H9 (cell line): ENCODE results near the gene SETD9. TPM values are rescaled to one million over a fixed set of nuclear protein-coding genes. Genes with fewer than 3 reads are reported as not detected.

Source experiments
- DNase-seq: peaks from one replicate; pipeline ENCODE4 v3.0.0-alpha.2; 2017
- H2AFZ ChIP-seq: one replicate; pipeline ENCODE4 v1.6.1; 2013; ENCODE audit warnings: mild to moderate bottlenecking, low read length, control low read depth, moderate library complexity
- H2AK5ac ChIP-seq: 2 replicates; pipeline ENCODE4 v1.6.1; 2013; ENCODE audit warnings: low read length, control low read depth, mixed read lengths; ENCODE audit not compliant: insufficient read length
- H2BK120ac ChIP-seq: one replicate; pipeline ENCODE4 v1.6.1; 2013; ENCODE audit warnings: low read depth, mild to moderate bottlenecking, low read length, control low read depth, inconsistent platforms; ENCODE audit not compliant: poor library complexity, severe bottlenecking
- H2BK12ac ChIP-seq: 2 replicates; pipeline ENCODE4 v1.6.1; 2013; ENCODE audit warnings: low read length, control low read depth, mixed read lengths, low read depth; ENCODE audit not compliant: insufficient read length
- H2BK15ac ChIP-seq: 2 replicates; pipeline ENCODE4 v1.6.1; 2013; ENCODE audit warnings: low read depth, low read length, control low read depth
- H2BK20ac ChIP-seq: one replicate; pipeline ENCODE4 v1.6.1; 2013; ENCODE audit warnings: low read depth, mild to moderate bottlenecking, low read length, control low read depth, inconsistent platforms; ENCODE audit not compliant: poor library complexity, severe bottlenecking
- H2BK5ac ChIP-seq: 2 replicates; pipeline ENCODE4 v1.6.1; 2013; ENCODE audit warnings: low read length, control low read depth, mixed read lengths; ENCODE audit not compliant: insufficient read length
- H3K14ac ChIP-seq: 2 replicates; pipeline ENCODE4 v1.6.1; 2013; ENCODE audit warnings: low read length, control low read depth; ENCODE audit not compliant: insufficient read depth
- H3K18ac ChIP-seq: 2 replicates; pipeline ENCODE4 v1.6.1; 2013; ENCODE audit warnings: low read depth, mild to moderate bottlenecking, mixed read lengths, low read length, control low read depth; ENCODE audit not compliant: insufficient read length
- H3K23ac ChIP-seq: 2 replicates; pipeline ENCODE4 v1.6.1; 2013; ENCODE audit warnings: low read length, control low read depth, mixed read lengths, low read depth; ENCODE audit not compliant: insufficient read length
- H3K23me2 ChIP-seq: 2 replicates; pipeline ENCODE4 v1.6.1; 2013; ENCODE audit warnings: low read depth, mild to moderate bottlenecking, mixed read lengths, low read length, control low read depth; ENCODE audit not compliant: insufficient read length, poor library complexity, severe bottlenecking
- H3K27ac ChIP-seq: 2 replicates; pipeline ENCODE4 v1.5.1; 2013; ENCODE audit warnings: low read length, control low read depth, mixed read lengths, low read depth; ENCODE audit not compliant: insufficient read length
- H3K27me3 ChIP-seq: 2 replicates; pipeline ENCODE4 v1.6.1; 2013; ENCODE audit warnings: low read length, control low read depth, inconsistent platforms; ENCODE audit not compliant: insufficient read depth
- H3K4ac ChIP-seq: 2 replicates; pipeline ENCODE4 v1.6.1; 2013; ENCODE audit warnings: low read depth, mild to moderate bottlenecking, control low read depth, inconsistent platforms, low read length, moderate library complexity
- H3K4me1 ChIP-seq: 2 replicates; pipeline ENCODE4 v1.6.1; 2013; ENCODE audit warnings: low read length, control low read depth, inconsistent platforms; ENCODE audit not compliant: insufficient read depth
- H3K4me2 ChIP-seq: 2 replicates; pipeline ENCODE4 v1.6.1; 2013; ENCODE audit warnings: low read length, control low read depth, mixed read lengths; ENCODE audit not compliant: insufficient read length, insufficient read depth
- H3K56ac ChIP-seq: 2 replicates; pipeline ENCODE4 v1.6.1; 2013; ENCODE audit warnings: low read depth, mild to moderate bottlenecking, mixed read lengths, low read length, control low read depth; ENCODE audit not compliant: insufficient read length
- H3K79me1 ChIP-seq: 2 replicates; pipeline ENCODE4 v1.6.1; 2013; ENCODE audit warnings: low read depth, mild to moderate bottlenecking, moderate library complexity, low read length, control low read depth, inconsistent platforms; ENCODE audit not compliant: insufficient read depth, poor library complexity, severe bottlenecking
- H3K79me2 ChIP-seq: 2 replicates; pipeline ENCODE4 v1.6.1; 2013; ENCODE audit warnings: low read length, control low read depth, inconsistent platforms; ENCODE audit not compliant: insufficient read depth
- H3K9ac ChIP-seq: 2 replicates; pipeline ENCODE4 v1.6.1; 2013; ENCODE audit warnings: low read length, control low read depth, mixed read lengths; ENCODE audit not compliant: insufficient read length; ENCODE audit errors: extremely low read depth
- H3K9me3 ChIP-seq: one replicate; pipeline ENCODE4 v1.6.1; 2013; ENCODE audit warnings: low read depth, low read length, inconsistent platforms; ENCODE audit not compliant: control insufficient read depth
- H3T11ph ChIP-seq: one replicate; pipeline ENCODE4 v1.6.1; 2013; ENCODE audit warnings: mild to moderate bottlenecking, low read length, control low read depth, inconsistent platforms
- H4K20me1 ChIP-seq: one replicate; pipeline ENCODE4 v1.6.1; 2013; ENCODE audit not compliant: control insufficient read depth, insufficient read length, insufficient read depth
- H4K5ac ChIP-seq: 2 replicates; pipeline ENCODE4 v1.6.1; 2013; ENCODE audit warnings: low read depth, mild to moderate bottlenecking, mixed read lengths, low read length, control low read depth; ENCODE audit not compliant: insufficient read length
- H4K8ac ChIP-seq: replicated peaks from 2 replicates; pipeline ENCODE4 v1.6.1; 2013; ENCODE audit warnings: low read length, control low read depth, mixed read lengths, low read depth; ENCODE audit not compliant: insufficient read length
- H4K91ac ChIP-seq: 2 replicates; pipeline ENCODE4 v1.6.1; 2013; ENCODE audit warnings: low read depth, mild to moderate bottlenecking, moderate library complexity, mixed read lengths, low read length, control low read depth; ENCODE audit not compliant: insufficient read length
- H3K27ac Mint-ChIP-seq, 3 experiments: 2 replicates in 2 of 3; 3 replicates in 1 of 3; pipeline ENCODE4 v1.8.0; 2020 to 2021; ENCODE audit warnings: mixed read lengths in 3 of 3, mild to moderate bottlenecking in 1 of 3, moderate library complexity in 1 of 3
- H3K27me3 Mint-ChIP-seq: 2 replicates; pipeline ENCODE4 v1.8.0; 2021; ENCODE audit warnings: low read depth, mild to moderate bottlenecking, moderate library complexity, mixed read lengths
- H3K36me3 Mint-ChIP-seq, 3 experiments: 2 replicates in 2 of 3; 3 replicates in 1 of 3; pipeline ENCODE4 v1.8.0; 2020 to 2021; ENCODE audit warnings: low read depth in 3 of 3, mixed read lengths in 3 of 3; ENCODE audit not compliant: insufficient read depth in 1 of 3
- H3K4me1 Mint-ChIP-seq, 2 experiments: 2 replicates each; pipeline ENCODE4 v1.8.0; 2020; ENCODE audit warnings: mixed read lengths in 2 of 2
- H3K4me3 Mint-ChIP-seq, 2 experiments: 2 replicates in 1 of 2; 3 replicates in 1 of 2; pipeline ENCODE4 v1.8.0; 2020 to 2021; ENCODE audit warnings: mild to moderate bottlenecking in 2 of 2, mixed read lengths in 2 of 2, moderate library complexity in 1 of 2
- H3K9me3 Mint-ChIP-seq, 2 experiments: 2 replicates in 1 of 2; 3 replicates in 1 of 2; pipeline ENCODE4 v1.8.0; 2020; ENCODE audit warnings: mild to moderate bottlenecking in 2 of 2, mixed read lengths in 2 of 2, moderate library complexity in 1 of 2
- WGBS: extraction: QIAGEN DNeasy Blood & Tissue Kit; methylation state at CpG from one replicate; pipeline ENCODE4 v1.1.7; 2013; ENCODE audit warnings: missing lambda C conversion rate, low lambda C conversion rate, mixed read lengths; ENCODE audit not compliant: insufficient read length; ENCODE audit errors: extremely low coverage; 5-methylcytosine and 5-hydroxymethylcytosine counted together
- total RNA-seq: library from RNA; stranded (reverse); gene quantifications from 2 replicates; pipeline ENCODE4 v1.2.1, GENCODE V29; 2021
- TF ChIP-seq, protein P1 (sequence below): fragments of 200-600 bp; sonication (generic); conservative IDR thresholded peaks from 3 replicates; pipeline ENCODE4 v1.8.0; 2021; ENCODE audit warnings: antibody characterized with exemption, mild to moderate bottlenecking

Gene SETD9
- total RNA-seq, 1 experiment from 2014 or later, result 15.7 TPM

DNA sequence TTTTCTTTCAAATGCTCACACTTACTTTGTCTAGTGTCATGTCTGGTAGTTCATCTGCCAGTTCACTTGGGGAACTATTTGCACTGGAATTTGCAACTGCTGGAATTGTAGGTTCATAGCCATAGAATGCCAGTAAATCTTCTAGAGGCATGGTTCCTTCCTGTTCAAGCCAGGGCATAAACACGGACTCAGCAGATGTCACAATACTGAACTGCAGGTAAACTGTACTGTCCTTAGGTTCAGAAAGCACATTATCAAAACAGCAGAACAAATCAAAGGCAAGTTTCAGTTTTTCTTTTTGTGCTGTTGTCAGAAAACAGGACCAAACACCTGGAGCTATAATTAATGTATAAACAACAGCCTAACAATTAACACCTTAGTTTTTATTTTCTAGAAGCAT lies 29.5 kb downstream of the SETD9 start:
- Histone ChIP-seq H3K56ac (no peak overlapping the region), H3K23me2 (no peaks in the 10 kb centered on the region), H4K20me1 (no peaks in the 10 kb centered on the region), H2BK5ac (no peak overlapping the region), H3K9me3 (no peaks in the 10 kb centered on the region), H3K4ac (no peak overlapping the region), H2AFZ (no peak overlapping the region), H4K91ac (no peak overlapping the region), H2BK15ac (no peak overlapping the region), H3K79me2 (no peaks in the 10 kb centered on the region), H2BK120ac (no peak overlapping the region), H3T11ph (no peak overlapping the region), H3K4me1 (no peaks in the 10 kb centered on the region), H4K5ac (no peak overlapping the region), H3K27ac (no peak overlapping the region), H3K18ac (no peak overlapping the region), H2AK5ac (no peak overlapping the region), H3K27me3 (no peaks in the 10 kb centered on the region), H4K8ac (no peak overlapping the region), H3K23ac (no peak overlapping the region), H3K4me2 (no peak overlapping the region), H3K9ac (no peak overlapping the region), H2BK20ac (no peak overlapping the region), H3K79me1 (peaks cover 2% of the 10 kb centered on the region), H2BK12ac (no peak overlapping the region), H3K14ac (no peak overlapping the region)
- WGBS, result no CpG with 5 or more reads among the region's 1 CpG
- Mint-ChIP-seq H3K27me3 (no peaks in the 10 kb centered on the region), H3K4me1 (no peaks in the 10 kb centered on the region), H3K27ac (no peak overlapping the region), H3K9me3 (no peaks in the 10 kb centered on the region), H3K4me3 (no peak overlapping the region), H3K36me3 (peaks cover 37 to 91% (median 74%) of the 10 kb centered on the region in 3 experiments; a peak in 6 of 7 replicates)
- DNase-seq, result no peak
- TF ChIP-seq, protein P1, sequence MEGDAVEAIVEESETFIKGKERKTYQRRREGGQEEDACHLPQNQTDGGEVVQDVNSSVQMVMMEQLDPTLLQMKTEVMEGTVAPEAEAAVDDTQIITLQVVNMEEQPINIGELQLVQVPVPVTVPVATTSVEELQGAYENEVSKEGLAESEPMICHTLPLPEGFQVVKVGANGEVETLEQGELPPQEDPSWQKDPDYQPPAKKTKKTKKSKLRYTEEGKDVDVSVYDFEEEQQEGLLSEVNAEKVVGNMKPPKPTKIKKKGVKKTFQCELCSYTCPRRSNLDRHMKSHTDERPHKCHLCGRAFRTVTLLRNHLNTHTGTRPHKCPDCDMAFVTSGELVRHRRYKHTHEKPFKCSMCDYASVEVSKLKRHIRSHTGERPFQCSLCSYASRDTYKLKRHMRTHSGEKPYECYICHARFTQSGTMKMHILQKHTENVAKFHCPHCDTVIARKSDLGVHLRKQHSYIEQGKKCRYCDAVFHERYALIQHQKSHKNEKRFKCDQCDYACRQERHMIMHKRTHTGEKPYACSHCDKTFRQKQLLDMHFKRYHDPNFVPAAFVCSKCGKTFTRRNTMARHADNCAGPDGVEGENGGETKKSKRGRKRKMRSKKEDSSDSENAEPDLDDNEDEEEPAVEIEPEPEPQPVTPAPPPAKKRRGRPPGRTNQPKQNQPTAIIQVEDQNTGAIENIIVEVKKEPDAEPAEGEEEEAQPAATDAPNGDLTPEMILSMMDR, result no peak
